ENCODE data around the gene COL23A1.

Gene COL23A1
- 0 to 0.67 (median 0.13) reads per million in 9 experiments for total RNA-seq

GRCh38 chr5:178590141-178590923, at the start of gene COL23A1:
Gene COL23A1 (minus strand): TSS chr5:178590393.
- Mint-ChIP-seq H3K9me3 (peaks cover 3 to 14% of the 10 kb centered on the region in 2 donors), H3K4me1 (ENCODE audit: low read depth in 2 of 2) (no peaks in the 10 kb centered on the region), H3K36me3 (ENCODE audit: insufficient read depth) (no peaks in the 10 kb centered on the region), H3K27ac (no peak within 1 kb of the TSS), H3K4me3 (peak within 1 kb of the TSS; percentile 69 to 80), H3K27me3 (peaks cover 54 to 60% of the 10 kb centered on the region in 2 donors)
- DNase-seq (peak; percentile 21 to 30 (median 28)), ATAC-seq (replicated peaks) (peak; percentile 80)

- H3K27me3 Mint-ChIP-seq = peaks cover 15 to 23% of the 10 kb centered on the region in 2 donors
- H3K9me3 Mint-ChIP-seq = no peaks in the 10 kb centered on the region
- DNase-seq (no peak), ATAC-seq (replicated peaks) (no peak)
- H3K27ac Mint-ChIP-seq = no peak overlapping the region
- no peaks in the 10 kb centered on the region for H3K4me1 Mint-ChIP-seq (ENCODE audit: low read depth in 2 of 2)
- peaks cover 2% of the 10 kb centered on the region for H3K36me3 Mint-ChIP-seq (ENCODE audit: insufficient read depth)
- H3K4me3 Mint-ChIP-seq = no peak overlapping the region
These were observed 47.3 kb upstream of the COL23A1 start for GRCh38 chr5:178637356-178638074.

GRCh38 chr5:178632285-178632684, 42.1 kb upstream of the COL23A1 start:
- Mint-ChIP-seq H3K36me3 (ENCODE audit: insufficient read depth) (peaks cover 2% of the 10 kb centered on the region), H3K27me3 (peaks cover 11 to 20% of the 10 kb centered on the region in 2 donors), H3K4me1 (ENCODE audit: low read depth in 2 of 2) (peaks cover 0 to 1% of the 10 kb centered on the region in 2 donors), H3K27ac (no peak overlapping the region), H3K4me3 (no peak overlapping the region), H3K9me3 (no peaks in the 10 kb centered on the region)
- ATAC-seq (replicated peaks) (no peak), DNase-seq (no peak)

DNA sequence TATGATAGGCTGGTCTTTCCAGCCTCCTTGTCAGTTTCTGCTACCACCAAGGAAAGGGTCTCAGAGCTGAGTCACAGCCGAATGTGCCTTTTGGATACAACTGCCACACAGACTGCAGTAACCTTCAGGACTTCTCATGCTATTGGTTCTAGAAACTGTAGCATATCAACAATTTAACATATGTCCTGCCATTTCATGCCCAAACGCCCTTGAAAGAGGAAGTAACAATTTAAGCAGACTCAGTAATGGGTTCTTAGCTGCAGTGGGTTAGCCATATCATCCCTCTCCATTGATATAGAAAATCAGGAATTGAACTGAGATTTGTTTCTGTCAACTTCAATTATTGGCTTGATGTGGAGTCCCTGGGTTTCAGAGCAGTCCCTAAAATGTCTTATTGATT, 40.8 kb upstream of the COL23A1 start:
- peaks cover 13% of the 10 kb centered on the region for H3K36me3 Mint-ChIP-seq (ENCODE audit: insufficient read depth)
- H3K27ac Mint-ChIP-seq = no peak overlapping the region
- no peak overlapping the region for H3K4me3 Mint-ChIP-seq
- H3K9me3 Mint-ChIP-seq = no peaks in the 10 kb centered on the region
- H3K27me3 Mint-ChIP-seq = peaks cover 11 to 15% of the 10 kb centered on the region in 2 donors
- no peak for ATAC-seq (replicated peaks)
- H3K4me1 Mint-ChIP-seq (ENCODE audit: low read depth in 2 of 2) = peaks cover 0 to 3% of the 10 kb centered on the region in 2 donors
- DNase-seq = no peak

- H3K36me3 Mint-ChIP-seq (ENCODE audit: insufficient read depth) = peaks cover 16% of the 10 kb centered on the region
- peaks cover 4 to 8% of the 10 kb centered on the region in 2 donors for H3K4me1 Mint-ChIP-seq (ENCODE audit: low read depth in 2 of 2)
- H3K27me3 Mint-ChIP-seq = peaks cover 10 to 14% of the 10 kb centered on the region in 2 donors
- ATAC-seq (replicated peaks) = no peak
- H3K27ac Mint-ChIP-seq = no peak overlapping the region
- H3K4me3 Mint-ChIP-seq = no peak overlapping the region
- H3K9me3 Mint-ChIP-seq = no peaks in the 10 kb centered on the region
- DNase-seq = no peak
These were observed 40.3 kb upstream of the COL23A1 start for GRCh38 chr5:178630475-178630930.

GRCh38 chr5:178627259-178627598, 37.0 kb upstream of the COL23A1 start:
- peak overlapping the region; percentile 98 to 99 for H3K27ac Mint-ChIP-seq
- peak overlapping the region; percentile 94 to 98 for H3K4me3 Mint-ChIP-seq
- peaks cover 22 to 29% of the 10 kb centered on the region in 2 donors for H3K4me1 Mint-ChIP-seq (ENCODE audit: low read depth in 2 of 2)
- no peaks in the 10 kb centered on the region for H3K9me3 Mint-ChIP-seq
- peaks cover 0 to 3% of the 10 kb centered on the region in 2 donors for H3K27me3 Mint-ChIP-seq
- DNase-seq (no peak), ATAC-seq (replicated peaks) (no peak)
- H3K36me3 Mint-ChIP-seq (ENCODE audit: insufficient read depth) = peaks cover 22% of the 10 kb centered on the region

- Mint-ChIP-seq H3K4me3 (peak within 1 kb of the TSS; percentile 94 to 98), H3K27me3 (no peaks in the 10 kb centered on the region), H3K9me3 (no peaks in the 10 kb centered on the region), H3K27ac (peak within 1 kb of the TSS; percentile 98 to 99), H3K36me3 (ENCODE audit: insufficient read depth) (peaks cover 27% of the 10 kb centered on the region), H3K4me1 (ENCODE audit: low read depth in 2 of 2) (peaks cover 23 to 29% of the 10 kb centered on the region in 2 donors)
- ATAC-seq (replicated peaks) (peak; percentile 88), DNase-seq (peak; percentile 97 to 99 (median 98))
These were observed 36.5 kb upstream of the COL23A1 start, which contains the start of gene CLK4 for GRCh38 chr5:178626484-178627258. Gene CLK4 (minus strand): TSS chr5:178627050. CDS start chr5:178623416, 3,634 bp downstream.

DNA sequence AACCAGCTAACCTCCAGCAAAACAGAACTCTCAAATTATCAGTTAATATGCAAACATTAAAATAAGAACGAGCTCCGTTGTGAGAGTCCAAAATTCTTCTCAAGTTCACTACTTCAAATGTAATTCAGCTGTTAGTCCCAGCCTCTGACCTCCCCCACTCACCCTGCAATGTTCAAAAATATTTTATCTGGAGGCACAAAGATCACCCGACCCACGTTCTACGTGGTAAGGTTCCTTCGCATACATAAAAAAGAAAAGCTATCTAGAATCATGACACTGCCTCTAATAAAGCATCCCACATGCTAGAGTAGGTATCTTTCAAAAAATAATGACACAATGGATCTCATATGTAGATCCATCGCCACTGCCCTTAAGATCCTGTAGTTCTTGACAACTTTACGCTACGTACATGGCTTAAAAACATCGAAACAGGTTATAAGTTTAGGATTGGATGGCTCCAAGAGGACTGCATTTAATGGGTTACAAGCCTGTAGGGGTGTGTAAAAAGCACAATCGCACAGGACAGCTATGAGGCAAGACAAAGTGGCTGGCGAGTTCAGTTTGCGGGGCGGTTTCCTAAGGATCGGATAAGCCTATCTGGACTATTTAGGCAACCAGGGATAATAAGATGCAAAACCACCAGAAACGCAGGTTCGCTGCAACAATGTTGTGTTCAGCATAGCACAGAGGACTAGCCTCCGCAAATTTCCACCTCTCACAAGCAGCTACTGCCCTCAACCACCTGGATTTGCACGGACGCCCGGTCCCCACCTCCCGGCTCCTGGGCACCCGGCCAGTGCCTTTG, 35.7 kb upstream of the COL23A1 start:
- Mint-ChIP-seq H3K4me1 (ENCODE audit: low read depth in 2 of 2) (peaks cover 23 to 36% of the 10 kb centered on the region in 2 donors), H3K9me3 (no peaks in the 10 kb centered on the region), H3K27me3 (no peaks in the 10 kb centered on the region)

GRCh38 chr5:178624631-178625546, 34.7 kb upstream of the COL23A1 start:
- Mint-ChIP-seq H3K27me3 (no peaks in the 10 kb centered on the region), H3K4me3 (peak overlapping the region; percentile 94 to 98), H3K9me3 (no peaks in the 10 kb centered on the region), H3K36me3 (ENCODE audit: insufficient read depth) (peaks cover 45% of the 10 kb centered on the region), H3K4me1 (ENCODE audit: low read depth in 2 of 2) (peaks cover 30 to 45% of the 10 kb centered on the region in 2 donors), H3K27ac (peak overlapping the region; percentile 98 to 99)
- DNase-seq = no peak
- no peak for ATAC-seq (replicated peaks)

More for the DNA sequence above, 35.7 kb upstream of the COL23A1 start:
- Mint-ChIP-seq H3K36me3 (ENCODE audit: insufficient read depth) (peaks cover 35% of the 10 kb centered on the region), H3K4me3 (peak overlapping the region; percentile 94 to 98), H3K27ac (peak overlapping the region; percentile 98 to 99)
- ATAC-seq (replicated peaks) (peak; percentile 6), DNase-seq (peak in 1 of 3 experiments; percentile 3)

GRCh38 chr5:178622679-178623247, 32.6 kb upstream of the COL23A1 start:
- DNase-seq (no peak), ATAC-seq (replicated peaks) (no peak)
- Mint-ChIP-seq H3K4me3 (peak overlapping the region in 1 of 2 donors; percentile 98), H3K27ac (no peak overlapping the region), H3K9me3 (no peaks in the 10 kb centered on the region), H3K4me1 (ENCODE audit: low read depth in 2 of 2) (peaks cover 42 to 61% of the 10 kb centered on the region in 2 donors), H3K27me3 (no peaks in the 10 kb centered on the region), H3K36me3 (ENCODE audit: insufficient read depth) (peaks cover 63% of the 10 kb centered on the region)

- Mint-ChIP-seq H3K4me1 (ENCODE audit: low read depth in 2 of 2) (peaks cover 33 to 53% of the 10 kb centered on the region in 2 donors), H3K27ac (peak overlapping the region in 1 of 2 donors; percentile 62), H3K27me3 (no peaks in the 10 kb centered on the region), H3K4me3 (no peak overlapping the region), H3K9me3 (no peaks in the 10 kb centered on the region), H3K36me3 (ENCODE audit: insufficient read depth) (peaks cover 83% of the 10 kb centered on the region)
- ATAC-seq (replicated peaks) = no peak
- no peak for DNase-seq
These were observed 29.2 kb upstream of the COL23A1 start for GRCh38 chr5:178619390-178619789.

Measured in effector memory CD8-positive, alpha-beta T cell (primary cell).